Kidney (tissue), 14 donors: Measurements from ENCODE around the gene B3GALT5. TPM values are rescaled to one million over a fixed set of nuclear protein-coding genes. Genes with fewer than 3 reads are reported as not detected.
A peak's percentile ranks its signal among the peaks of the same experiment; 100 is the strongest.

Experiments used
- DNase-seq, 5 donors: peaks; one replicate each; pipeline ENCODE4 v3.0.0-alpha.2; 2013 to 2020
- FAIRE-seq: peaks from 2 replicates; lab custom pipeline; 2012; peaks lifted over from hg19 to GRCh38; lab: Jason Lieb, UNC
- H3K27ac ChIP-seq, 2 donors: one replicate each; pipeline ENCODE4 v1.7.0; 2013; ENCODE audit warnings: low read depth in 2 of 2, low read length in 2 of 2, inconsistent platforms in 1 of 2
- H3K27me3 ChIP-seq: one replicate; pipeline ENCODE4 v1.7.1; 2013; ENCODE audit warnings: low read length, inconsistent platforms; ENCODE audit not compliant: control insufficient read depth, insufficient read depth
- H3K36me3 ChIP-seq, 3 donors: one replicate each; pipeline versions ENCODE4 v1.7.0 to v1.7.1; 2013; ENCODE audit warnings: low read length in 3 of 3, control low read depth in 1 of 3, inconsistent platforms in 1 of 3; ENCODE audit not compliant: insufficient read depth in 3 of 3, control insufficient read depth in 2 of 3
- H3K4me1 ChIP-seq, 3 donors: one replicate each; pipeline versions ENCODE4 v1.7.0 to v1.7.1; 2013; ENCODE audit warnings: low read length in 3 of 3, inconsistent platforms in 1 of 3, low read depth in 1 of 3; ENCODE audit not compliant: control insufficient read depth in 2 of 3, insufficient read depth in 2 of 3
- H3K4me3 ChIP-seq, 3 donors: one replicate each; pipeline versions ENCODE4 v1.7.0 to v1.8.1; 2013; ENCODE audit warnings: low read length in 3 of 3, control low read depth in 1 of 3, inconsistent platforms in 1 of 3
- H3K9ac ChIP-seq, 3 donors: one replicate each; pipeline versions ENCODE4 v1.7.0 to v1.7.1; 2013; ENCODE audit warnings: low read length in 3 of 3, control low read depth in 1 of 3, inconsistent platforms in 1 of 3
- H3K9me3 ChIP-seq, 3 donors: one replicate each; pipeline versions ENCODE4 v1.7.0 to v1.7.1; 2013; ENCODE audit warnings: low read length in 3 of 3, control low read depth in 1 of 3, inconsistent platforms in 1 of 3; ENCODE audit not compliant: control insufficient read depth in 2 of 3, insufficient read depth in 1 of 3
- CTCF ChIP-seq: IDR thresholded peaks from 3 replicates; pipeline ENCODE4 v1.5.1; 2012; ENCODE audit warnings: mild to moderate bottlenecking, moderate library complexity, borderline replicate concordance; ENCODE audit not compliant: insufficient read depth; ENCODE audit errors: extremely low read depth
- intact Hi-C: fragments of 100-400 bp; cut with DNase I; formaldehyde crosslinking; loops from one replicate; pipeline ENCODE4 v1.11.1; 2022
- polyA plus RNA-seq: library from polyadenylated mRNA; stranded (reverse); fragments of 350-450 nt; fragmentation: Illumina TruSeq; extraction: RNeasy Lipid Tissue Mini Kit (QIAGEN cat#74804); gene quantifications from one replicate; pipeline ENCODE4 v1.2.3, GENCODE V29; 2014; ENCODE audit warnings: low read depth, low replicate concordance; ENCODE audit not compliant: insufficient read depth
- total RNA-seq: library from RNA; stranded (reverse); fragmentation: NEBNext Ultra II Directional; extraction: Animal tissue kit (Norgen Biotek cat#: 25700); gene quantifications from one replicate; pipeline ENCODE4 v1.2.1, GENCODE V29; 2021
- donor health status: control.
- donor health status: control.
- donor health status: control.
- donor health status: control.
- donor health status: control.
- donor health status: DM: yes; HTN: yes; CAD: no.
- donor health status: Normal renal cell carcinoma (clear cell type).

The B3GALT5 gene
- total and polyA plus RNA-seq, 2 donors from 2014 or later: 0.24 to 5.6 TPM

- no peak for TF ChIP-seq CTCF
- Histone ChIP-seq H3K27me3 (no peaks in the 10 kb centered on the region), H3K4me3 (no peak overlapping the region), H3K9me3 (no peaks in the 10 kb centered on the region), H3K27ac (no peak overlapping the region), H3K36me3 (no peaks in the 10 kb centered on the region), H3K9ac (no peak overlapping the region), H3K4me1 (no peaks in the 10 kb centered on the region)
- FAIRE-seq (no peak), DNase-seq (no peak)
- intact Hi-C loops: no loop called here
These were observed 60.4 kb downstream of the B3GALT5 start for GRCh38 chr21:39673163-39673562.

GRCh38 chr21:39673736-39674135 is 61.0 kb downstream of the B3GALT5 start:
- peak in 3 of 5 donors; percentile 17 to 30 (median 29) for DNase-seq
- H3K36me3 ChIP-seq: no peaks in the 10 kb centered on the region
- H3K27me3 ChIP-seq: no peaks in the 10 kb centered on the region
- no peak overlapping the region for H3K9ac ChIP-seq
- no peak for TF ChIP-seq CTCF
- intact Hi-C loops: no loop called here
- FAIRE-seq: no peak
- H3K4me1 ChIP-seq: no peaks in the 10 kb centered on the region
- H3K4me3 ChIP-seq: no peak overlapping the region
- H3K27ac ChIP-seq: no peak overlapping the region
- no peaks in the 10 kb centered on the region for H3K9me3 ChIP-seq

GRCh38 chr21:39674801-39675200 is 62.1 kb downstream of the B3GALT5 start:
- no peaks in the 10 kb centered on the region for H3K27me3 ChIP-seq
- DNase-seq (no peak), FAIRE-seq (no peak)
- intact Hi-C loops: no loop called here
- H3K4me1 ChIP-seq: no peaks in the 10 kb centered on the region
- TF ChIP-seq CTCF: no peak
- no peaks in the 10 kb centered on the region for H3K36me3 ChIP-seq
- no peaks in the 10 kb centered on the region for H3K9me3 ChIP-seq
- H3K9ac ChIP-seq: no peak overlapping the region
- no peak overlapping the region for H3K4me3 ChIP-seq
- H3K27ac ChIP-seq: no peak overlapping the region

GRCh38 chr21:39675590-39675989 is 62.9 kb downstream of the B3GALT5 start:
- peak in 1 of 5 donors; percentile 21 for DNase-seq
- Histone ChIP-seq H3K4me1 (no peaks in the 10 kb centered on the region), H3K27me3 (no peaks in the 10 kb centered on the region), H3K4me3 (no peak overlapping the region), H3K9me3 (no peaks in the 10 kb centered on the region), H3K36me3 (no peaks in the 10 kb centered on the region), H3K27ac (no peak overlapping the region), H3K9ac (no peak overlapping the region)
- TF ChIP-seq CTCF: no peak
- intact Hi-C loops: no loop called here
- FAIRE-seq: no peak
